OCI-LY3 (cell line): ENCODE measurements around the gene MMP17.
"Not testable (repeated sequence)": the region's sequence is repeated elsewhere in the genome, so short reads cannot be mapped to it uniquely, and the experiment has no call there.

ENCODE experiments used
- H2AFZ ChIP-seq: fragments of 200-600, 300-600 bp; shearing (Covaris generic); 2 replicates; pipeline ENCODE4 v1.6.0; 2014; ENCODE audit warnings: antibody characterized with exemption, low read depth, low read length
- H3K27ac ChIP-seq: fragments of 200-600, 300-600 bp; sonication (generic); 2 replicates; pipeline ENCODE4 v1.5.1; 2014; ENCODE audit warnings: mild to moderate bottlenecking, low read length, moderate library complexity, mixed read lengths
- H3K27me3 ChIP-seq: fragments of 200-600, 300-600 bp; sonication (generic); 2 replicates; pipeline ENCODE4 v1.6.1; 2014; ENCODE audit warnings: low read depth, low read length, mixed read lengths
- H3K36me3 ChIP-seq: fragments of 200-600, 300-600 bp; sonication (generic); replicated peaks from 2 replicates; pipeline ENCODE3; 2014; ENCODE audit warnings: low read depth, low read length, mixed read lengths
- H3K4me1 ChIP-seq: fragments of 300-600, 200-600 bp; sonication (generic); 2 replicates; pipeline ENCODE4 v1.6.1; 2014; ENCODE audit warnings: low read length, mixed read lengths
- H3K4me2 ChIP-seq: fragments of 200-600, 300-600 bp; sonication (generic); 2 replicates; pipeline ENCODE4 v1.6.1; 2014; ENCODE audit warnings: low read length, mixed read lengths
- H3K4me3 ChIP-seq: fragments of 300-600, 200-600 bp; sonication (generic); 2 replicates; pipeline ENCODE4 v1.5.1; 2014; ENCODE audit warnings: antibody characterized with exemption, mild to moderate bottlenecking, low read length, moderate library complexity
- H3K79me2 ChIP-seq: fragments of 300-600, 200-600 bp; shearing (Covaris generic); 2 replicates; pipeline ENCODE4 v1.6.1; 2014; ENCODE audit warnings: mild to moderate bottlenecking, low read length, mixed read lengths
- H3K9ac ChIP-seq: fragments of 300-600, 200-600 bp; shearing (Covaris generic); 2 replicates; pipeline ENCODE4 v1.6.0; 2014; ENCODE audit warnings: mild to moderate bottlenecking, low read length, moderate library complexity
- H3K9me3 ChIP-seq: fragments of 200-600, 300-600 bp; shearing (Covaris generic); 2 replicates; pipeline ENCODE4 v1.6.1; 2014; ENCODE audit warnings: low read length, mixed read lengths; ENCODE audit not compliant: insufficient read depth
- H4K20me1 ChIP-seq: fragments of 200-600, 300-600 bp; sonication (generic); 2 replicates; pipeline ENCODE4 v1.6.1; 2016; ENCODE audit warnings: low read length, mixed read lengths; ENCODE audit not compliant: insufficient read depth
- CTCF ChIP-seq: fragments of 200-600, 300-600 bp; sonication (generic); IDR thresholded peaks from 2 replicates; pipeline ENCODE4 v1.5.1; 2014; ENCODE audit warnings: antibody characterized with exemption, low read length, low read depth
- EZH2phosphoT487 ChIP-seq: fragments of 200-600 bp; shearing (Covaris generic); IDR thresholded peaks from 2 replicates; pipeline ENCODE4 v1.6.1; 2018; ENCODE audit warnings: antibody characterized with exemption, mixed run types, low read depth

Gene MMP17

GRCh38 chr12:131806674-131807073 is 21.5 kb upstream of the MMP17 start:
- no peaks in the 10 kb centered on the region for H3K79me2 ChIP-seq
- H3K36me3 ChIP-seq, result peaks cover 5% of the 10 kb centered on the region
- no peak for TF ChIP-seq EZH2phosphoT487
- TF ChIP-seq CTCF, result no peak
- H3K9ac ChIP-seq, result no peak overlapping the region
- H3K4me3 ChIP-seq, result no peak overlapping the region
- no peaks in the 10 kb centered on the region for H3K9me3 ChIP-seq
- no peaks in the 10 kb centered on the region for H3K27me3 ChIP-seq
- no peak overlapping the region for H2AFZ ChIP-seq
- no peaks in the 10 kb centered on the region for H3K4me1 ChIP-seq
- no peak overlapping the region for H3K4me2 ChIP-seq
- H4K20me1 ChIP-seq, result no peaks in the 10 kb centered on the region
- H3K27ac ChIP-seq, result no peak overlapping the region

DNA sequence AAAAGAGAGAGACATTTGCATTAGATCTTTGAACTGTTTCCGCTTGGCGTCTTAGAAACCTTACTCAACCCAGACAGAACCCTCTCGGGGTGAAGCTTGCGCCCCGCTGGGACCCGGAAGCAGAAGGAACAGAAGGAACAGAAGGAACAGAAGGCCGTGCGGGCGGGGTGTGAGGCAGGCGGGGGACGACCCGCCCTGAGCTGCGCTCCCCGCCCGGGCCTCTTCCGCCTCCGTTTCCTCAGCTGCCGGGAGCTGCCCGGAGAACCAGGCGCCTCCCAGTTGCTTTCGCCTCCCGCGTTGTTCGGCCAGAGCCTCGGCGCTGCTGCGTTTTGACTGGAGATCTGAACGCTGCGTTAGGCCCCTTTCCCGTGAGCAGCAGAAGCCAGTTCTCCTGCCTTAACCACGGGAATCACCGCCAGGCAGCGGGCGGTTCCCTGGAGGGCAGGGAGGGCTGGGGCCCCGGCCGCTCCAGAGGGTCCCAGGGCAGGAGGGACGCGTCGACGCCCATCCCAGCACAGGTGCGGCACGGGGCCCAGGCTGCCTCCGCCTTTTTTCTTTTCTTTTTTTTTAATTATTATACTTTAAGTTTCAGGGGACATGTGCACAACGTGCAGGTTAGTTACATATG is 19.3 kb upstream of the MMP17 start:
- Histone ChIP-seq H3K9ac (peak overlapping the region; percentile 53; the same call in 1 of the 2 replicates), H3K4me3 (peak overlapping the region; percentile 76), H3K9me3 (no peaks in the 10 kb centered on the region), H2AFZ (peak overlapping the region; percentile 85; the same call in 1 of the 2 replicates), H3K36me3 (no peaks in the 10 kb centered on the region), H3K27ac (no peak overlapping the region; the same call in 1 of the 2 replicates), H3K4me2 (peak overlapping the region; percentile 64), H4K20me1 (no peaks in the 10 kb centered on the region), H3K27me3 (no peaks in the 10 kb centered on the region), H3K4me1 (no peaks in the 10 kb centered on the region), H3K79me2 (no peaks in the 10 kb centered on the region)
- no peak for TF ChIP-seq CTCF
- TF ChIP-seq EZH2phosphoT487, result no peak

- H3K4me3 ChIP-seq, H3K36me3 ChIP-seq, H3K9me3 ChIP-seq: not testable (repeated sequence)
These were observed 18.5 kb upstream of the MMP17 start for GRCh38 chr12:131809476-131810254.

GRCh38 chr12:131810726-131811125 is 17.5 kb upstream of the MMP17 start:
- H3K36me3 ChIP-seq, result no peaks in the 10 kb centered on the region
- H3K27ac ChIP-seq, result no peak overlapping the region
- no peaks in the 10 kb centered on the region for H3K4me1 ChIP-seq
- H3K9ac ChIP-seq, result no peak overlapping the region
- H3K79me2 ChIP-seq, result no peaks in the 10 kb centered on the region
- H3K4me3 ChIP-seq, result no peak overlapping the region
- no peaks in the 10 kb centered on the region for H3K27me3 ChIP-seq
- H3K9me3 ChIP-seq, result no peaks in the 10 kb centered on the region
- no peak overlapping the region for H2AFZ ChIP-seq
- no peaks in the 10 kb centered on the region for H4K20me1 ChIP-seq
- H3K4me2 ChIP-seq, result no peak overlapping the region
- TF ChIP-seq CTCF (no peak), EZH2phosphoT487 (no peak)

More at GRCh38 chr12:131809476-131810254, 18.5 kb upstream of the MMP17 start:
- H3K4me2 ChIP-seq, result peak overlapping the region; percentile 64; the same call in 1 of the 2 replicates
- not testable (repeated sequence) for H3K27me3 ChIP-seq, H4K20me1 ChIP-seq, H3K4me1 ChIP-seq, H3K27ac ChIP-seq, H3K79me2 ChIP-seq, H3K9ac ChIP-seq, H2AFZ ChIP-seq
